ENCODE measurements around the gene SLC25A13.
"Not testable (repeated sequence)": the region's sequence is repeated elsewhere in the genome, so short reads cannot be mapped to it uniquely, and the experiment has no call there.

SLC25A13 gene

GRCh38 chr7:96327429-96327828 is 5.5 kb upstream of the SLC25A13 start:
- no peak for DNase-seq (ENCODE audit: insufficient read length, low spot score)
- no peak for FAIRE-seq

- FAIRE-seq = peak; percentile 26
- not testable (repeated sequence) for DNase-seq (ENCODE audit: insufficient read length, low spot score)
These were observed 4.9 kb upstream of the SLC25A13 start for GRCh38 chr7:96326752-96327151.

- FAIRE-seq (no peak), DNase-seq (ENCODE audit: insufficient read length, low spot score) (no peak)
These were observed 1.1 kb upstream of the SLC25A13 start for GRCh38 chr7:96322847-96323461.

GRCh38 chr7:96322373-96322695 is 436 bp upstream of the SLC25A13 start:
- no peak for DNase-seq (ENCODE audit: insufficient read length, low spot score)
- FAIRE-seq = peak; percentile 45

- FAIRE-seq (peak; percentile 82), DNase-seq (ENCODE audit: insufficient read length, low spot score) (peak; percentile 24)
These were observed 754 bp downstream of the SLC25A13 start for GRCh38 chr7:96321031-96321657.

- DNase-seq (ENCODE audit: insufficient read length, low spot score) = peak; percentile 26
These were observed 1.5 kb downstream of the SLC25A13 start for GRCh38 chr7:96320442-96320841.

GRCh38 chr7:96319439-96319838 is 2.5 kb downstream of the SLC25A13 start:
- DNase-seq (ENCODE audit: insufficient read length, low spot score) = no peak
- FAIRE-seq = no peak

More at GRCh38 chr7:96320442-96320841, 1.5 kb downstream of the SLC25A13 start:
- FAIRE-seq = peak; percentile 71

- FAIRE-seq (no peak), DNase-seq (ENCODE audit: insufficient read length, low spot score) (no peak)
These were observed 4.9 kb downstream of the SLC25A13 start for GRCh38 chr7:96316949-96317348.

- FAIRE-seq = no peak
These were observed 6.8 kb downstream of the SLC25A13 start for GRCh38 chr7:96315125-96315512.

GRCh38 chr7:96314402-96315124 is 7.3 kb downstream of the SLC25A13 start:
- FAIRE-seq (peak; percentile 70), DNase-seq (ENCODE audit: insufficient read length, low spot score) (no peak)

More at GRCh38 chr7:96315125-96315512, 6.8 kb downstream of the SLC25A13 start:
- no peak for DNase-seq (ENCODE audit: insufficient read length, low spot score)

GRCh38 chr7:96313940-96314339 is 8.0 kb downstream of the SLC25A13 start:
- DNase-seq (ENCODE audit: insufficient read length, low spot score) (no peak), FAIRE-seq (no peak)

GRCh38 chr7:96312502-96312901 is 9.4 kb downstream of the SLC25A13 start:
- FAIRE-seq (no peak), DNase-seq (ENCODE audit: insufficient read length, low spot score) (no peak)

GRCh38 chr7:96311967-96312366 is 9.9 kb downstream of the SLC25A13 start:
- DNase-seq (ENCODE audit: insufficient read length, low spot score) (no peak), FAIRE-seq (no peak)

- no peak for DNase-seq (ENCODE audit: insufficient read length, low spot score)
These were observed 11.8 kb downstream of the SLC25A13 start for GRCh38 chr7:96310110-96310509.

GRCh38 chr7:96308950-96309263 is 13.0 kb downstream of the SLC25A13 start:
- DNase-seq (ENCODE audit: insufficient read length, low spot score) = no peak
- no peak for FAIRE-seq

More at GRCh38 chr7:96310110-96310509, 11.8 kb downstream of the SLC25A13 start:
- no peak for FAIRE-seq

- FAIRE-seq (no peak), DNase-seq (ENCODE audit: insufficient read length, low spot score) (no peak)
These were observed 13.5 kb downstream of the SLC25A13 start for GRCh38 chr7:96308253-96308949.

- DNase-seq (ENCODE audit: insufficient read length, low spot score) (no peak), FAIRE-seq (no peak)
These were observed 15.3 kb downstream of the SLC25A13 start for GRCh38 chr7:96306385-96307125.

- no peak for FAIRE-seq
- DNase-seq (ENCODE audit: insufficient read length, low spot score) = no peak
These were observed 16.0 kb downstream of the SLC25A13 start for GRCh38 chr7:96305915-96306314.

- DNase-seq (ENCODE audit: insufficient read length, low spot score) (no peak), FAIRE-seq (no peak)
These were observed 17.3 kb downstream of the SLC25A13 start for GRCh38 chr7:96304573-96304972.

- FAIRE-seq (peak; percentile 54), DNase-seq (ENCODE audit: insufficient read length, low spot score) (no peak)
These were observed 18.0 kb downstream of the SLC25A13 start for GRCh38 chr7:96303686-96304443.
